Breast epithelium (tissue), 4 donors: ENCODE data around the gene SLC37A1. TPM values are rescaled to one million over a fixed set of nuclear protein-coding genes. Genes with fewer than 3 reads are reported as not detected.
A peak's percentile ranks its signal among the peaks of the same experiment; 100 is the strongest.

ENCODE experiments used
- DNase-seq, 2 donors: peaks; one replicate each; pipeline ENCODE4 v3.0.0-alpha.2; 2019; ENCODE audit warnings: low spot score in 2 of 2
- H3K27ac ChIP-seq, 2 donors: fragments of 200-600 bp; sonication (generic) in 1 of 2; one replicate each; pipeline ENCODE4 v1.5.1; 2016 to 2019; ENCODE audit warnings: mild to moderate bottlenecking in 1 of 2
- H3K27me3 ChIP-seq, 2 donors: fragments of 200-600 bp; sonication (generic) in 1 of 2; one replicate each; pipeline versions ENCODE4 v1.5.1 to v1.6.0; 2017 to 2019; ENCODE audit warnings: control low read depth in 1 of 2, mild to moderate bottlenecking in 1 of 2
- H3K36me3 ChIP-seq: fragments of 200-600 bp; one replicate; pipeline ENCODE4 v1.5.1; 2019
- H3K4me1 ChIP-seq, 2 donors: fragments of 200-600 bp; sonication (generic); one replicate each; pipeline ENCODE4 v1.5.1; 2016 to 2019; ENCODE audit warnings: control low read depth in 1 of 2
- H3K4me3 ChIP-seq, 3 donors: fragments of 200-600 bp; sonication (generic); 1 replicate in 2 of 3; 2 replicates in 1 of 3; pipeline ENCODE4 v1.5.1; 2016 to 2019; ENCODE audit warnings: mild to moderate bottlenecking in 3 of 3, moderate library complexity in 2 of 3
- H3K9me3 ChIP-seq, 2 donors: fragments of 200-600 bp; sonication (generic) in 1 of 2; one replicate each; pipeline ENCODE4 v1.5.1; 2016 to 2019; ENCODE audit warnings: control low read depth in 1 of 2
- POLR2A ChIP-seq: fragments of 450-650 bp; IDR thresholded peaks from one replicate; pipeline ENCODE4 v1.6.1; 2016; ENCODE audit warnings: antibody characterized with exemption, mild to moderate bottlenecking, moderate library complexity
- POLR2AphosphoS5 ChIP-seq, 3 donors: sonication (generic); formaldehyde crosslinking; IDR thresholded peaks; one replicate each; pipeline ENCODE4 v1.6.1; 2017; ENCODE audit warnings: antibody characterized with exemption in 3 of 3
- intact Hi-C: fragments of 100-400 bp; cut with DNase I; formaldehyde crosslinking; loops from one replicate; pipeline ENCODE4 v1.15.1; 2023; ENCODE audit warnings: low total_unique reads
- total RNA-seq, 3 donors: library from RNA; depleted of rRNA; stranded (reverse); fragments of >200 nt; gene quantifications; one replicate each; pipeline ENCODE4 v1.1.0, GENCODE V29; 2016
- TF ChIP-seq, protein P1 (sequence below), 3 donors: fragments of 450-650 bp; IDR thresholded peaks; one replicate each; pipeline ENCODE4 v1.5.1; 2016 to 2017; ENCODE audit warnings: antibody characterized with exemption in 3 of 3, mild to moderate bottlenecking in 3 of 3, moderate library complexity in 3 of 3

SLC37A1 gene
- total RNA-seq, 3 donors from 2014 or later: 7.5 to 18.4 (median 18.4) TPM

DNA sequence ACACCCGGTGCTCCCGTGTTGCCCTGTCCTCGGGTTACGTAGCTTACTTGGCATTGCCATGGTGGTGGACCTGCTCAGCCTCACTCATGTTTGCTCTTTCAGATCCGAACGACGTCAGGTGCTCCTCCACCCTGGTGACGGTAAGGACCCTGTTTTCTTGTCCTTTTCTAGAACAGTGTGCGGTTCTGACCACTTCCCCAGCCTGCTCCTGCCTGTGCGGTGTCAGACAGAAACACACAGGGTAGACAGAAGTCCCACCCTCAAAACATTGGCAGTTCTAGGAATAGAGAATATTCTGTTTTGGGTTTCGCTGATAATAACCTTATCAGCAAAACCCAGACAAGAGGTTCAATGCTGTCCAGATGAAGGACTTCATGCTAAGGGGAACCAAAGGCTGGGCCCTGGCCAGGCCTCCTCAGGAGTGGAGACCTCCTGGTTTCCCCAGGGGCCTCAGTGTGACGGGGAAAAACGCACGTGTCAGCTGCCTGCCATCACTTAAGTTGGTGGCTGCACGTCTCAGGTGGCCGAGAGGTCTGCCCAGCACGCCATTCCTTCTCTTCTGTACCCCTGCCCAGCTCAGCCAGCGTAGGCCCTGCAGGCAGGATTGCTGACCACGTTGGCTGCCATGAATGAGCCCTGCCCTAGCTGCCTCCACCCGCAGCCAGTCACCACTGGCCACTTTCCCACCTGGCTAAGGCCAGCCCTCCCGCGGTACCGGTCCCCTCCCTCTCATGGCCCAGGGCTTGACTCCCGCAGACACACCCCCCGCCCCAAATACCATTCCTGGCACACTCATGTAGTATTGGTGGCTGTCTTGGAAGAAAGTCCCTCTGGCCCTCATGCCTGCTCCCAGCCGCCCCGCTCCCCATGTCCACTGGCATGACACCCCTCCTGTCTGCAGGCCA is 33.6 kb downstream of the SLC37A1 start:
- Histone ChIP-seq H3K36me3 (no peaks in the 10 kb centered on the region), H3K27me3 (no peaks in the 10 kb centered on the region), H3K4me3 (no peak overlapping the region), H3K4me1 (no peaks in the 10 kb centered on the region), H3K9me3 (no peaks in the 10 kb centered on the region), H3K27ac (no peak overlapping the region)
- TF ChIP-seq POLR2AphosphoS5 (IDR thresholded peaks at IDR 0.05): no peak
- DNase-seq: no peak
- intact Hi-C loops: no loop called here

DNA sequence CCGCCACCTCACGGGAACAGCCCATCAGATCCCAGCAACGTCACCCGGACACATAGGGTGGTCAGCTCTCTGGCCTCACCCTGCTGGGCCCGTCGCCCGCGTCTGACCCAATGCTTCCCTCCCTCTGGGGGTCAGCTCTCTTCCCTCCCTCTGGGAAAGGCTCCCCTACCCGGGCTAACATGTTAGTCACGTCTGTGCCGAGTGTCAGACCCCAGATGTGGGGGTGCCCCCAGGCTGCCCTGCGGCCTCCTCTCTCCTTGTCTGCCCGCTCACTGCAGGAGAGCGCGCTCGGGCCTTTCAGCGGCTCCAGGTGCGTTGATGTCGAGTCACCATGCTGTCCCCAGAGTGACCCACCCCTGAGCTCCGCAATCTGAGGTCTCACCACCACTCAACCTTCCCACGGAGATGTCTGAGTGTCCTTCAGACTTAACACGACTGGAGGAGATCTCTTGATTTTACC is 34.3 kb downstream of the SLC37A1 start:
- Histone ChIP-seq H3K4me1 (no peaks in the 10 kb centered on the region), H3K9me3 (no peaks in the 10 kb centered on the region), H3K36me3 (no peaks in the 10 kb centered on the region), H3K4me3 (no peak overlapping the region), H3K27ac (no peak overlapping the region), H3K27me3 (no peaks in the 10 kb centered on the region)
- TF ChIP-seq POLR2AphosphoS5 (IDR thresholded peaks at IDR 0.05): no peak
- no peak for TF ChIP-seq POLR2A
- TF ChIP-seq, protein P1, sequence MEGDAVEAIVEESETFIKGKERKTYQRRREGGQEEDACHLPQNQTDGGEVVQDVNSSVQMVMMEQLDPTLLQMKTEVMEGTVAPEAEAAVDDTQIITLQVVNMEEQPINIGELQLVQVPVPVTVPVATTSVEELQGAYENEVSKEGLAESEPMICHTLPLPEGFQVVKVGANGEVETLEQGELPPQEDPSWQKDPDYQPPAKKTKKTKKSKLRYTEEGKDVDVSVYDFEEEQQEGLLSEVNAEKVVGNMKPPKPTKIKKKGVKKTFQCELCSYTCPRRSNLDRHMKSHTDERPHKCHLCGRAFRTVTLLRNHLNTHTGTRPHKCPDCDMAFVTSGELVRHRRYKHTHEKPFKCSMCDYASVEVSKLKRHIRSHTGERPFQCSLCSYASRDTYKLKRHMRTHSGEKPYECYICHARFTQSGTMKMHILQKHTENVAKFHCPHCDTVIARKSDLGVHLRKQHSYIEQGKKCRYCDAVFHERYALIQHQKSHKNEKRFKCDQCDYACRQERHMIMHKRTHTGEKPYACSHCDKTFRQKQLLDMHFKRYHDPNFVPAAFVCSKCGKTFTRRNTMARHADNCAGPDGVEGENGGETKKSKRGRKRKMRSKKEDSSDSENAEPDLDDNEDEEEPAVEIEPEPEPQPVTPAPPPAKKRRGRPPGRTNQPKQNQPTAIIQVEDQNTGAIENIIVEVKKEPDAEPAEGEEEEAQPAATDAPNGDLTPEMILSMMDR (IDR thresholded peaks at IDR 0.05): no peak
- DNase-seq: no peak
- intact Hi-C loops: no loop called here

DNA sequence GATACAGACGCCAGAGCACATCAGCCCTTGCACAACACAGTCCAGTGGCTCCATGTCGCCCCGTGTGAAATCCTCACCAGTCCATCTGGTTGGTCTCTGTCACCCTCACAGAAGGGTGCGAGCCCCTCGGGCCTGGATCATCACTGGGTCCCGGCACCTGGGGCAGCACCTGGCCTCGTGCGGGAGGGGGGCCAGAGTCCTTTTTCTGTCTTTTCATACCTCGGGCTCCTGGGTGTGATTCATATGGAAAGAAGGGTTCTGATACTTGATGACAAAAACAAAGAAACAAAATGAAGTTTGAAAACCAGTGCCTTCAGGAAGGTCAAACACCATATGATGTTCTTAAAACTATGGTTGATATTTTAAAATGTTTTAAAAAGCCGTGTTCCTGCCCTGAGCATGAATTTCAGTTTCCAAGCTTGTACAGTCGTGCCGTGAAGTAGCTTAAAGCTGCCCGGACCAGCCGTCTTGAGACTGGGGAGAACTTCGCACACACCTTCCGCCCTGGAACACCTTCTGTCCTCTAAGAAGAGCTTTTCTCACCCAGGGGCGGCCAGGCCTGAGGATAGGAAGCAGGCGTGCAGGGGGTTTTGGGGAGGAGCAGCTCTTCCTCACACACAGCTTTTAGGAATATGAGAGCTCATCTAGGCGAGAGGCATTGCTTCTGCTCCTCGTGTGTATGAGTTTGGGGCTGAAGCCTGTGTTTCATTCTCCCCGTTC is 35.2 kb downstream of the SLC37A1 start:
- Histone ChIP-seq H3K27ac (no peak overlapping the region), H3K4me1 (no peaks in the 10 kb centered on the region), H3K9me3 (no peaks in the 10 kb centered on the region), H3K36me3 (no peaks in the 10 kb centered on the region), H3K27me3 (no peaks in the 10 kb centered on the region), H3K4me3 (no peak overlapping the region)
- TF ChIP-seq, protein P1 (IDR thresholded peaks at IDR 0.05): no peak
- TF ChIP-seq POLR2A: no peak
- no peak for TF ChIP-seq POLR2AphosphoS5 (IDR thresholded peaks at IDR 0.05)
- DNase-seq: peak in 1 of 2 donors; percentile 43
- intact Hi-C loops: no loop called here

DNA sequence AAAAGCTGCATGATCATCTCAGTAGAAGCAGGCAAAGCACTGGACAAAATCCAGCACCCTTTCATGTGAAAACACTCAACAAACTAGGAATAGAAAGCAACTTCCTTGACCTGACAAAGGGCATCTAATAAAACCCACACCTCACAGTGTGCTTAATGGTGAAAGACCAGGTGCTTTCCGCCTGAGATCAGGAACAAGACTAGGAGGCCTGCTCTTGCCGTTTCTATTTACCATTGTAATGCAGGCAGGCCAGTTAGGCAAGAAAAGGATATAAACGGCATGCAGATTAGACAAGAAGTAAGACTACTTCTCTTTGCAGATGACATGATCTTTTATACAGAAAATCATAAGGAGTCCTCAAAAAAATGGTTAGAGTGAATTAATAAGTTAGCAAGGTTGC is 37.2 kb downstream of the SLC37A1 start:
- TF ChIP-seq POLR2A (no peak), POLR2AphosphoS5 (IDR thresholded peaks at IDR 0.05) (peak in 1 of 3 donors; percentile 53)
- TF ChIP-seq, protein P1 (IDR thresholded peaks at IDR 0.05): no peak

DNA sequence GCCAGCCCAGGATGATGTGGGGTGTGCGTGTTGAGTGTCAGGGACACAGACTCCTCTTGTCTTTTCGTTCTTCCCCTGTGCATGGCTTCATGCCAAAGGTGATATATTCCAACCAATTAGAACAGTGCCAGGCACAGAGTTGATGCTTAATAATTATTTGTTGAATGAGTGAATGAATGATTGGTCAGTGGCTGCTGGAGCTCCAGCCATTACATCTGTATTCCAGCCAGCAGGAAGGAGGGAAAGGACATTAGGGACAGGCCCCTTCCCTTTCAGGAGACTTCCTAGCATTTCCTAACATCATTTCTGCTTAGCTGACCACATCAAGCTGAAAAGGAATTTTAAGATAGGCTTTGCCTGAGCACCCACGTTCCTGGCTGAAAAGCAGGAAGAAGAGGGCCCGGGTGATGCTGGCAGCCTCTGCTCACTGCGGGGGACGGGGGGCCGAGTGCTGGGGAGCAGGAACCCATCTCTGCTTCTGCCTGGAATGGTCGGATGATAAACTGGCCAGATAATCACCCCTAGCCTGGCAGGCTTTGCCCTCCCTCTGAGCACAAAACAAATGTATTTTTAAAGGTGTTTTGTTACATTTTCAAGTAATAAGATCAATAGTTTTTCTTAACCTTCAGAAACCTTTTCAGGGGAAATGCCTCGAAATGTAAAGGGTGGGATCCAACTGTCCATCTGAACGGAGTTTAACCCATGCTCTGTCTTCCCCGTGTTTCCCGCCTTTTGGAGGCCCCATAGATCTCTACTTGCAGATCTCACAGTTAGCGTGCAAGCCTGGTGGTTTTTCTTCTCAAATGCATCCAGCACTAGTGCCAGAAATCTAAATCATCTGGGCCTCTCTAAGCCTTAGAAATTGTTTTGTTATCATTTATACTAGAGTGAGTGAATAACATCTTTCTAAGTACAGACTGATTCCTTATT is 39.0 kb downstream of the SLC37A1 start:
- Histone ChIP-seq H3K27ac (peak overlapping the region in 1 of 2 donors; percentile 26), H3K4me3 (no peak overlapping the region), H3K36me3 (no peaks in the 10 kb centered on the region), H3K9me3 (no peaks in the 10 kb centered on the region), H3K27me3 (no peaks in the 10 kb centered on the region), H3K4me1 (no peaks in the 10 kb centered on the region)
- DNase-seq: peak in 1 of 2 donors; percentile 12
- intact Hi-C loops: no loop called here
- TF ChIP-seq POLR2A (no peak), POLR2AphosphoS5 (IDR thresholded peaks at IDR 0.05) (no peak)
- TF ChIP-seq, protein P1 (IDR thresholded peaks at IDR 0.05): no peak

More for the DNA sequence above, 37.2 kb downstream of the SLC37A1 start:
- peak; percentile 20 to 33 for DNase-seq
- Histone ChIP-seq H3K4me3 (no peak overlapping the region), H3K27me3 (no peaks in the 10 kb centered on the region), H3K9me3 (no peaks in the 10 kb centered on the region), H3K27ac (peak overlapping the region; percentile 26 to 29), H3K36me3 (no peaks in the 10 kb centered on the region), H3K4me1 (no peaks in the 10 kb centered on the region)
- intact Hi-C loops: no loop called here
